ENCODE measurements around the gene COL5A2. TPM values are rescaled to one million over a fixed set of nuclear protein-coding genes. Genes with fewer than 3 reads are reported as not detected.

The COL5A2 gene
- total RNA-seq, 1 donor from 2014 or later: 1,927 TPM

DNA sequence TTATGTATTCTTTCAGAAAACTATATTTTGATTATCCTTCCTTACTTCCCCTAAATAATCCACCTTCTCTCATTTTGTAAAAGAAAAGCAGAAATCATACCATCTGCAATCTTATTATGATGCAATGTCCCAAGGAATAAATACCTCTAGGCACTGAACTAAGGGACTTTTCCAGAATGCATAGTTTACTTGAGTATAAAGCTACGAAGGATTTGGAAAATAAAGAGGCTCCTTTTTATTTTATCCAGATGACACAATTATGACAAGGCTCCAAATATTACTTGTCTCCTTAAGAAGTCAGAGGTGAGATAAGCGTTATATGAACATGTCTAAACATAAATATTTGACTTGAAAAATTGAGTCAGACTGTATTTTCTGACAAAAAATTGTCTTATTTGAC, 133.2 kb downstream of the COL5A2 start:
- TF ChIP-seq, protein P1, sequence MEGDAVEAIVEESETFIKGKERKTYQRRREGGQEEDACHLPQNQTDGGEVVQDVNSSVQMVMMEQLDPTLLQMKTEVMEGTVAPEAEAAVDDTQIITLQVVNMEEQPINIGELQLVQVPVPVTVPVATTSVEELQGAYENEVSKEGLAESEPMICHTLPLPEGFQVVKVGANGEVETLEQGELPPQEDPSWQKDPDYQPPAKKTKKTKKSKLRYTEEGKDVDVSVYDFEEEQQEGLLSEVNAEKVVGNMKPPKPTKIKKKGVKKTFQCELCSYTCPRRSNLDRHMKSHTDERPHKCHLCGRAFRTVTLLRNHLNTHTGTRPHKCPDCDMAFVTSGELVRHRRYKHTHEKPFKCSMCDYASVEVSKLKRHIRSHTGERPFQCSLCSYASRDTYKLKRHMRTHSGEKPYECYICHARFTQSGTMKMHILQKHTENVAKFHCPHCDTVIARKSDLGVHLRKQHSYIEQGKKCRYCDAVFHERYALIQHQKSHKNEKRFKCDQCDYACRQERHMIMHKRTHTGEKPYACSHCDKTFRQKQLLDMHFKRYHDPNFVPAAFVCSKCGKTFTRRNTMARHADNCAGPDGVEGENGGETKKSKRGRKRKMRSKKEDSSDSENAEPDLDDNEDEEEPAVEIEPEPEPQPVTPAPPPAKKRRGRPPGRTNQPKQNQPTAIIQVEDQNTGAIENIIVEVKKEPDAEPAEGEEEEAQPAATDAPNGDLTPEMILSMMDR (IDR thresholded peaks at IDR 0.05): no peak
- peaks cover 3% of the 10 kb centered on the region for H3K9me3 Mint-ChIP-seq (ENCODE audit: low read depth)
- H3K36me3 Mint-ChIP-seq (ENCODE audit: low read depth): peaks cover 56% of the 10 kb centered on the region
- no peak overlapping the region for H3K4me3 Mint-ChIP-seq (ENCODE audit: unreplicated experiment)
- H3K27me3 Mint-ChIP-seq (ENCODE audit: low read depth): no peaks in the 10 kb centered on the region
- no peak for DNase-seq (ENCODE audit: low spot score)
- peak overlapping the region; percentile 32 for H3K27ac Mint-ChIP-seq (ENCODE audit: unreplicated experiment)
- peaks cover 55% of the 10 kb centered on the region for H3K4me1 Mint-ChIP-seq (ENCODE audit: low read depth)

DNA sequence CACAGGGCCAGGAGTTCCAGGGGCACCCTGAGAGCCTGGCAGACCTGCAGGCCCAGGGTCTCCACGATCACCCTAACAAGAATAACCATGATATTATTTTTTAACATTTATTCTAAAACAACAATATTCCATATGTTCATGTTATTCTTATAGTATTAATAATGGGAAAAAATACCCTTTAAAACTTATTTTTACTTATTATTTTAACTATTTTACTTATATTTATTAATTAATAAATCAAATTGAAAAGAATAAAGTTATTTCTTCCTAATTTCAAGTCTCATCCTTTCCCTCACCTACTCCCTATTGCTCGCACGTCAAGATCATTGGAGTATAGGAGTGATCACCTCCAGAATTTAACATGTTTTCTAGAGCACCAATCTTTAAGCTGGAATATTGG, 133.7 kb downstream of the COL5A2 start:
- no peak for DNase-seq (ENCODE audit: low spot score)
- no peak overlapping the region for H3K4me3 Mint-ChIP-seq (ENCODE audit: unreplicated experiment)
- H3K4me1 Mint-ChIP-seq (ENCODE audit: low read depth): peaks cover 53% of the 10 kb centered on the region
- peaks cover 3% of the 10 kb centered on the region for H3K9me3 Mint-ChIP-seq (ENCODE audit: low read depth)
- peak overlapping the region; percentile 32 for H3K27ac Mint-ChIP-seq (ENCODE audit: unreplicated experiment)
- no peaks in the 10 kb centered on the region for H3K27me3 Mint-ChIP-seq (ENCODE audit: low read depth)
- TF ChIP-seq, protein P1 (IDR thresholded peaks at IDR 0.05): no peak
- peaks cover 54% of the 10 kb centered on the region for H3K36me3 Mint-ChIP-seq (ENCODE audit: low read depth)

DNA sequence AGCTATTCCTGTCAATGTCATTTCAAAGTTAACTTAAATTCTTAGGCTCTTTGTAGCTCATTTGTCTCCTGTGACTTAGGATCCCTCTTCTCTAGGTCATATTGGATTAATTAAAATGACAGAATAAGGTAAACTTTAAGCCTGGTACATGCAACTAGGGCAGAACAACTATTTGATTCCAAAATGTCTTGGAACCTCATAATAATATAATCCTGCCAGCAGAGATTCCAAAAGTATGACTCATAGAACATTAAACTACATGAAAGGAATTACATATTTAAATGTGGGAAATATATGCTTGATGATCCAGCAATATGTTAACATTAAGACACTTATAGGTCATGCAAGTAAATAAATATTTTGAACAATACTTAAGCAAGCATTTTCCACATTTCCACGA, 142.0 kb downstream of the COL5A2 start:
- Mint-ChIP-seq H3K27ac (ENCODE audit: unreplicated experiment) (peak overlapping the region; percentile 68), H3K4me3 (ENCODE audit: unreplicated experiment) (no peak overlapping the region), H3K36me3 (ENCODE audit: low read depth) (peaks cover 61% of the 10 kb centered on the region), H3K27me3 (ENCODE audit: low read depth) (no peaks in the 10 kb centered on the region), H3K9me3 (ENCODE audit: low read depth) (no peaks in the 10 kb centered on the region), H3K4me1 (ENCODE audit: low read depth) (peaks cover 39% of the 10 kb centered on the region)
- no peak for DNase-seq (ENCODE audit: low spot score)
- TF ChIP-seq, protein P1 (IDR thresholded peaks at IDR 0.05): no peak

- Mint-ChIP-seq H3K27me3 (ENCODE audit: low read depth) (no peaks in the 10 kb centered on the region), H3K27ac (ENCODE audit: unreplicated experiment) (peak overlapping the region; percentile 74), H3K36me3 (ENCODE audit: low read depth) (peaks cover 19% of the 10 kb centered on the region), H3K4me3 (ENCODE audit: unreplicated experiment) (no peak overlapping the region), H3K9me3 (ENCODE audit: low read depth) (peaks cover 7% of the 10 kb centered on the region), H3K4me1 (ENCODE audit: low read depth) (peaks cover 49% of the 10 kb centered on the region)
- TF ChIP-seq, protein P1 (IDR thresholded peaks at IDR 0.05): peak; percentile 78
- no peak for DNase-seq (ENCODE audit: low spot score)
Measured at GRCh38 chr2:189024901-189025618, 154.5 kb downstream of the COL5A2 start.

DNA sequence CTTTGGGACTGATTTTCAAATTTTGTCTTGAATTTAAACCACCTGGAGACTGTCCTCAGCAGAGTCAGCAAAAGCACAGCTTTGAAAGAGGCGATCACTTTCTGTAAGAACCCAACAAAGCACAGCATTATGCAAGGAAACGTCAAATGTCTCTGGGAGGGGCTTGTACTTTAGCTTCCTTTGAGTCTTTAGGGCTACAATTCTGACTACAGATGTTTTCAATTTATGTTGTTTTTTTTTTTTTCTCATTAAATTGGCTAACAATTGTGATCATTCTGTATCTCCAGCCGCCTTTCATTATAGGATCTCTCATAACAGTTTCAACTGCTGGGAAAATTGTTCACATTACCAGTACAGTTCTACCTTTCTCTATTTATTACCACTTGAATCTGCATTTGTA, 157.1 kb downstream of the COL5A2 start:
- Mint-ChIP-seq H3K36me3 (ENCODE audit: low read depth) (peaks cover 19% of the 10 kb centered on the region), H3K9me3 (ENCODE audit: low read depth) (peaks cover 7% of the 10 kb centered on the region), H3K4me3 (ENCODE audit: unreplicated experiment) (no peak overlapping the region), H3K4me1 (ENCODE audit: low read depth) (peaks cover 73% of the 10 kb centered on the region), H3K27me3 (ENCODE audit: low read depth) (no peaks in the 10 kb centered on the region), H3K27ac (ENCODE audit: unreplicated experiment) (peak overlapping the region; percentile 96)
- TF ChIP-seq, protein P1 (IDR thresholded peaks at IDR 0.05): no peak
- DNase-seq (ENCODE audit: low spot score): no peak
